Naive thymus-derived CD4-positive, alpha-beta T cell (primary cell): ENCODE measurements around the gene SORCS1. TPM values are rescaled to one million over a fixed set of nuclear protein-coding genes. Genes with fewer than 3 reads are reported as not detected.
A peak's percentile ranks its signal among the peaks of the same experiment; 100 is the strongest.

Experiments
- ATAC-seq: fragments of 150-1000 bp; cut with Tn5 transposase; 2 replicates; pipeline ENCODE4 v1.10.0; 2021; ENCODE audit warnings: mild to moderate bottlenecking, moderate library complexity
- CTCF ChIA-PET: fragments of 350-600 bp; sonication (Branson Sonifier 250); formaldehyde crosslinking; loops from one replicate; lab custom pipeline; 2021; ENCODE audit warnings: antibody characterized with exemption; lab: Charles Lee
- POLR2A ChIA-PET: fragments of 350-600 bp; sonication (Branson Sonifier 250); formaldehyde crosslinking; loops from one replicate; lab custom pipeline; 2021; ENCODE audit warnings: antibody characterized with exemption, inconsistent platforms; lab: Charles Lee
- DNase-seq, 9 donors: peaks; one replicate each; pipeline versions ENCODE4 v3.0.0 to v3.0.0-alpha.2; 2020 to 2022; ENCODE audit warnings: mixed read lengths in 1 of 9
- H3K27ac ChIP-seq: one replicate; pipeline ENCODE4 v1.7.0; 2013; ENCODE audit warnings: mild to moderate bottlenecking, low read depth, low read length, moderate library complexity
- H3K27me3 ChIP-seq, 2 donors: one replicate each; pipeline ENCODE4 v1.7.0; 2013; ENCODE audit warnings: low read length in 2 of 2, mild to moderate bottlenecking in 2 of 2, moderate library complexity in 2 of 2; ENCODE audit not compliant: control insufficient read depth in 2 of 2, insufficient read depth in 2 of 2
- H3K36me3 ChIP-seq, 3 experiments: 1 replicate in 2 of 3; 2 replicates in 1 of 3; pipeline ENCODE4 v1.7.0; 2013; ENCODE audit warnings: low read length in 3 of 3, mild to moderate bottlenecking in 3 of 3, moderate library complexity in 1 of 3; ENCODE audit not compliant: insufficient read depth in 3 of 3, control insufficient read depth in 2 of 3
- H3K4me1 ChIP-seq, 2 donors: one replicate each; pipeline ENCODE4 v1.7.0; 2013; ENCODE audit warnings: low read length in 2 of 2, mild to moderate bottlenecking in 2 of 2, moderate library complexity in 1 of 2; ENCODE audit not compliant: control insufficient read depth in 2 of 2, insufficient read depth in 2 of 2
- H3K4me3 ChIP-seq: 2 replicates; pipeline ENCODE4 v1.7.0; 2013; ENCODE audit warnings: mild to moderate bottlenecking, low read length
- H3K9me3 ChIP-seq, 3 experiments: 1 replicate in 2 of 3; 2 replicates in 1 of 3; pipeline ENCODE4 v1.7.0; 2013; ENCODE audit warnings: low read length in 3 of 3; ENCODE audit not compliant: control insufficient read depth in 2 of 3
- H3K27ac Mint-ChIP-seq, 9 donors: one replicate each; pipeline ENCODE4 v1.8.0; 2020 to 2022; ENCODE audit warnings: mixed read lengths in 9 of 9, mild to moderate bottlenecking in 8 of 9, moderate library complexity in 5 of 9, inconsistent platforms in 2 of 9
- H3K27me3 Mint-ChIP-seq, 5 donors: one replicate each; pipeline ENCODE4 v1.8.0; 2021 to 2022; ENCODE audit warnings: mixed read lengths in 5 of 5, mild to moderate bottlenecking in 1 of 5
- H3K36me3 Mint-ChIP-seq, 5 donors: one replicate each; pipeline ENCODE4 v1.8.0; 2020 to 2022; ENCODE audit warnings: mixed read lengths in 5 of 5, mild to moderate bottlenecking in 3 of 5, inconsistent platforms in 1 of 5
- H3K4me1 Mint-ChIP-seq, 7 donors: one replicate each; pipeline ENCODE4 v1.8.0; 2020 to 2022; ENCODE audit warnings: mixed read lengths in 7 of 7, mild to moderate bottlenecking in 3 of 7, inconsistent platforms in 1 of 7
- H3K4me3 Mint-ChIP-seq, 10 donors: one replicate each; pipeline ENCODE4 v1.8.0; 2020 to 2022; ENCODE audit warnings: mild to moderate bottlenecking in 10 of 10, mixed read lengths in 10 of 10, moderate library complexity in 6 of 10, inconsistent platforms in 2 of 10
- H3K9me3 Mint-ChIP-seq, 11 donors: one replicate each; pipeline ENCODE4 v1.8.0; 2020 to 2022; ENCODE audit warnings: mixed read lengths in 11 of 11, mild to moderate bottlenecking in 4 of 11, inconsistent platforms in 1 of 11, moderate library complexity in 1 of 11
- intact Hi-C, 2 donors: fragments of 100-400 bp; cut with micrococcal nuclease; formaldehyde crosslinking; loops; one replicate each; pipeline ENCODE4 v1.15.1; 2023
- polyA plus RNA-seq, 2 donors: library from polyadenylated mRNA; unstranded; fragments of 300-500 nt; fragmentation: Illumina TruSeq; gene quantifications; one replicate each; pipeline ENCODE4 v1.2.3, GENCODE V29; 2021
- total RNA-seq, 6 experiments: library from RNA in 5 of 6; stranded (reverse) in 5 of 6; gene quantifications; 1 replicate in 5 of 6; 2 replicates in 1 of 6; pipeline ENCODE4 v1.2.3 and lab custom pipeline; 2021 to 2026

SORCS1 gene
- total and polyA plus RNA-seq, 7 experiments from 2014 or later: not detected

DNA sequence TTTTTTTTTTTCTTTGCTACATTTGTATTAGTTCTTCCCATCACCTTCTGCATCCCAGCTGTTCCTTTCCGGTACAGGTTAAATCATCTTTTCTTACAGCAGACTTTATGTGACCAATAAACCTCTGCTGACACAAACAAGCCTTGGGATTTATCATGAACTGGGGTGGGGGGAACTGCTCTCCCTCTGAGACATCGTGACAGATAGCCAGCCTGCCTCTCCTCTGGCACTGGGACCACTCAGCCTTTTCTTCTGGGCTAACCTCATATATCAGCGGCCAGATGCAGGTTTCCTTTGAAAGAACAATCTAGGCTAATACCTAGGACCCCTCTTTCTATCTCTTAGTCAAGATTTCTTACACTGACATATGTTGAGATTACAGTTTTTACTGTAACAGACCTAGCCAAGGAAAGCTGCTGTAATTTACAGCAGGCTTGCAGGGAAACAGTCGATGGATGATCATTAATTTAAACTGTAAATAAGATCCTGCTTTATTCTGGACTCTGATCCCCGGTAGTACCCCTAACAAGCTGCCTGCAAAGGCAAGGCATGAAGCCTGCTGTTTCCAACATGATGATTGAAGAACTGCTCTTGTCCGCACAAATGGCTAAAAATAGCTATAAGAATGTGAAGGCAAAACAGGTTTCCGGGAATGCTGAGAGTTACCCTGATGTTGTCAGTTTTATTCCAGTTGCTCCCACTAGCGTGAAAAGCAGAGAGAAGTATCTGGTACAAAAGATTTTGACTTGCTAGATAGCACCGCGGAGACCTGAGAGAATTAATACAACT is 338.7 kb downstream of the SORCS1 start:
- peaks cover 0 to 4% (median 0%) of the 10 kb centered on the region in 5 donors for H3K27me3 Mint-ChIP-seq
- H3K9me3 Mint-ChIP-seq: no peaks in the 10 kb centered on the region
- H3K4me3 ChIP-seq: no peak overlapping the region
- POLR2A ChIA-PET: no interaction called here
- H3K27ac ChIP-seq: no peak overlapping the region
- H3K4me1 ChIP-seq: no peaks in the 10 kb centered on the region
- CTCF ChIA-PET: no interaction called here
- ATAC-seq: no peak
- no peaks in the 10 kb centered on the region for H3K36me3 ChIP-seq
- H3K9me3 ChIP-seq: no peaks in the 10 kb centered on the region
- no peak overlapping the region for H3K4me3 Mint-ChIP-seq
- peak in 1 of 9 donors; percentile 0 for DNase-seq
- no peaks in the 10 kb centered on the region for H3K27me3 ChIP-seq
- no peak overlapping the region for H3K27ac Mint-ChIP-seq
- H3K4me1 Mint-ChIP-seq: no peaks in the 10 kb centered on the region
- intact Hi-C loops: no loop called here
- H3K36me3 Mint-ChIP-seq: no peaks in the 10 kb centered on the region

GRCh38 chr10:106820579-106820978 is 343.9 kb downstream of the SORCS1 start:
- Mint-ChIP-seq H3K27me3 (peaks cover 0 to 4% (median 0%) of the 10 kb centered on the region in 5 donors), H3K9me3 (peaks cover 0 to 11% (median 0%) of the 10 kb centered on the region in 11 donors), H3K27ac (no peak overlapping the region), H3K4me1 (peaks cover 0 to 11% (median 0%) of the 10 kb centered on the region in 7 donors), H3K36me3 (no peaks in the 10 kb centered on the region), H3K4me3 (no peak overlapping the region)
- Histone ChIP-seq H3K27ac (no peak overlapping the region), H3K4me3 (no peak overlapping the region), H3K27me3 (no peaks in the 10 kb centered on the region), H3K4me1 (no peaks in the 10 kb centered on the region), H3K36me3 (no peaks in the 10 kb centered on the region), H3K9me3 (no peaks in the 10 kb centered on the region)
- CTCF ChIA-PET: no interaction called here
- intact Hi-C loops: no loop called here
- POLR2A ChIA-PET: no interaction called here
- DNase-seq (no peak), ATAC-seq (no peak)

GRCh38 chr10:106819490-106819889 is 345.0 kb downstream of the SORCS1 start:
- DNase-seq: no peak
- no peak overlapping the region for H3K4me3 ChIP-seq
- ChIA-PET POLR2A (no interaction called here), CTCF (no interaction called here)
- H3K9me3 Mint-ChIP-seq: peaks cover 0 to 12% (median 0%) of the 10 kb centered on the region in 11 donors
- H3K36me3 ChIP-seq: no peaks in the 10 kb centered on the region
- peak overlapping the region in 1 of 10 donors; percentile 12 for H3K4me3 Mint-ChIP-seq
- no peaks in the 10 kb centered on the region for H3K4me1 ChIP-seq
- no peaks in the 10 kb centered on the region for H3K9me3 ChIP-seq
- intact Hi-C loops: no loop called here
- peaks cover 0 to 14% (median 0%) of the 10 kb centered on the region in 7 donors for H3K4me1 Mint-ChIP-seq
- peaks cover 0 to under 1% (median 0%) of the 10 kb centered on the region in 5 donors for H3K27me3 Mint-ChIP-seq
- no peak overlapping the region for H3K27ac Mint-ChIP-seq
- H3K36me3 Mint-ChIP-seq: no peaks in the 10 kb centered on the region
- H3K27me3 ChIP-seq: no peaks in the 10 kb centered on the region
- ATAC-seq: no peak
- no peak overlapping the region for H3K27ac ChIP-seq

DNA sequence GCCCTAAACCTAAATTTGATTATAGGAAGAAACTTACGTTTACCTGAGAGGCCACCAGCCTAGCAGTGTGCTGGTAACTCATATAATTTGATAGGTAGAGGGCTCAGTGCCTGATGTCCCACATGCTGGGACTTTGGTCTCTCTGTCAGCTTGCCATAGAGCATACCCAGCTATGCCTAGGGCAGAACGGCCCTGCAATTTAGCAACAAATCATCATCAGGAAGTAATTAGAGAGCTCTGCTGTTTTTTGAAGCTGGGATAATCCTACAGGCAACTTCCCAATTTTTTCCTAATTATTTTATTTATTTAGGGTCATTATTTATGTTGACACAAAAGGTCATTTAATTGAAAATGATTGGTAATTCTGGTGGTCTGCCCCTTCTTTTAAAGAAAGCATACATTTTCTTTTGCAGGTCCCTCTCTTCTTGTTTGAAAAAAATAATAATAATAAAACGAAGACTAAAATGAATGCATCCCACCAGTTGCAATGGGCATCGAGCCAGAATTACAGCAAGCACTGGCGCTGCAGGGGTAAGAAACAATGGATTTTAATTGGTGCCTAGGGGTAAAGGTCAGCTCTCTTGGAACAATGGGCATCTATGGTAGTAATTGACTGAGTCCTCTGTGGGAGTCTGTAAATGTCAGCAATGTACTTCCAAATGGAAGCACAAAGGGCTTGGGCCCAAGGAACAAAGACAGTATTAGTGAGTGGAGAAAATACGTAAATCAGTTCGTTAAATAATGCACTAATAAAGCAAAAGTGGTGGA is 348.0 kb downstream of the SORCS1 start:
- CTCF ChIA-PET: no interaction called here
- Histone ChIP-seq H3K9me3 (no peaks in the 10 kb centered on the region), H3K27ac (no peak overlapping the region), H3K27me3 (no peaks in the 10 kb centered on the region), H3K4me1 (no peaks in the 10 kb centered on the region), H3K4me3 (no peak overlapping the region), H3K36me3 (no peaks in the 10 kb centered on the region)
- POLR2A ChIA-PET: no interaction called here
- Mint-ChIP-seq H3K27ac (no peak overlapping the region), H3K4me1 (peaks cover 0 to 14% (median 0%) of the 10 kb centered on the region in 7 donors), H3K27me3 (no peaks in the 10 kb centered on the region), H3K36me3 (no peaks in the 10 kb centered on the region), H3K9me3 (peaks cover 0 to 12% (median 0%) of the 10 kb centered on the region in 11 donors), H3K4me3 (no peak overlapping the region)
- no peak for DNase-seq
- intact Hi-C loops: no loop called here
- ATAC-seq: no peak

GRCh38 chr10:106815427-106816043 is 349.0 kb downstream of the SORCS1 start:
- CTCF ChIA-PET: no interaction called here
- Histone ChIP-seq H3K4me1 (no peaks in the 10 kb centered on the region), H3K9me3 (no peaks in the 10 kb centered on the region), H3K4me3 (no peak overlapping the region), H3K27ac (no peak overlapping the region), H3K36me3 (no peaks in the 10 kb centered on the region), H3K27me3 (no peaks in the 10 kb centered on the region)
- Mint-ChIP-seq H3K27me3 (no peaks in the 10 kb centered on the region), H3K9me3 (peaks cover 0 to 12% (median 0%) of the 10 kb centered on the region in 11 donors), H3K27ac (no peak overlapping the region), H3K4me1 (peaks cover 0 to 14% (median 0%) of the 10 kb centered on the region in 7 donors), H3K4me3 (no peak overlapping the region), H3K36me3 (no peaks in the 10 kb centered on the region)
- POLR2A ChIA-PET: no interaction called here
- no peak for DNase-seq
- intact Hi-C loops: no loop called here
- no peak for ATAC-seq

DNA sequence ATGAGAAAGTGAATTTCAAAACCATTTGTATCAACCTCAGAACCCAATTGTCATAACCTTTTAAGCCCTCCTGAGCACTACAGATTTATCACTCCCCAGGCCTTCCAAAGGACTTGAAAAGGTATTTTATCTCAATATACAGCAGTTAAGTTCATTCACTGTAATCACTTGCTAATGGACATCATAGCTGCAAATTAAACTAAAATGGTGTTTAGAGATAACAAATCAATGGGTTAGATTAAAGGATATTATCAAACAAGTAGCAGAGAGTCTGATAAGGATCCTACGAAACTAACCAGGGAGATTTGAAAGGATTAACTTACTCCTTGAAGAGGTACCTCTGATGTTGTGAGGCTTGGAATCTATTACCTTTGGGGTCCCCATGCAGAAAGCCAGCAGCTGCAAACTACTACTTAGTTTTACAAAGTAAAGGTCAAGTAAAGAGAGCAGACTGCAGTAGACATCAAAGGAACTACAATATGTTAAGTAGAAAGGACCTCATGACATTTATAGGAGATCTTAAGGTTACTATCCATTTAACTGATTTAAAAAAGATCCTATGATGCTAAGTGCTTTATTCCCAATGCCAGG is 359.4 kb downstream of the SORCS1 start:
- ATAC-seq: no peak
- Mint-ChIP-seq H3K4me1 (peaks cover 0 to 2% (median 0%) of the 10 kb centered on the region in 7 donors), H3K27me3 (peaks cover 0 to 5% (median 0%) of the 10 kb centered on the region in 5 donors), H3K9me3 (peaks cover 0 to 7% (median 4%) of the 10 kb centered on the region in 11 donors), H3K36me3 (peaks cover 0 to 4% (median 0%) of the 10 kb centered on the region in 5 donors), H3K27ac (no peak overlapping the region), H3K4me3 (no peak overlapping the region)
- H3K4me3 ChIP-seq: no peak overlapping the region
- no peaks in the 10 kb centered on the region for H3K27me3 ChIP-seq
- no peaks in the 10 kb centered on the region for H3K4me1 ChIP-seq
- DNase-seq: no peak
- ChIA-PET CTCF (no interaction called here), POLR2A (no interaction called here)
- H3K36me3 ChIP-seq: no peaks in the 10 kb centered on the region
- intact Hi-C loops: no loop called here
- no peaks in the 10 kb centered on the region for H3K9me3 ChIP-seq
- H3K27ac ChIP-seq: no peak overlapping the region
